HCT116 (cell line): ENCODE measurements around the gene EDEM3. TPM values are rescaled to one million over a fixed set of nuclear protein-coding genes. Genes with fewer than 3 reads are reported as not detected.

ENCODE experiments used
- ATAC-seq: fragments of 200-7000 bp; cut with Tn5 transposase; 2 replicates; pipeline ENCODE4 v1.9.1; 2020; ENCODE audit warnings: mild to moderate bottlenecking, moderate library complexity
- BruUV-seq: library from RNA; stranded (reverse); fragments of 400-500 nt; replicated peaks from 2 replicates; lab custom pipeline; 2021; lab: Mats Ljungman, UMichigan
- CTCF ChIA-PET: fragments of 300-600 bp; sonication (Branson Sonifier 250); formaldehyde crosslinking; loops from one replicate; lab custom pipeline; 2021; ENCODE audit warnings: antibody characterized with exemption; lab: Charles Lee
- POLR2A ChIA-PET: fragments of 300-600, 350-600 bp; sonication (Branson Sonifier 250); formaldehyde crosslinking; loops from one replicate; lab custom pipeline; 2021; ENCODE audit warnings: antibody characterized with exemption; lab: Charles Lee
- RAD21 ChIA-PET, 2 experiments: fragments of 300-600 bp; sonication (Branson Sonifier 250); formaldehyde crosslinking; loops; one replicate each; lab custom pipeline; 2023; ENCODE audit warnings: low total read pairs in 2 of 2; ENCODE audit not compliant: uncharacterized antibody in 2 of 2, unreplicated experiment in 2 of 2, low non-redundant PET in 1 of 2; lab: Charles Lee
- DNase-seq: peaks from one replicate; pipeline ENCODE4 v3.0.0-alpha.2; 2010; ENCODE audit warnings: low read depth, low spot score
- H2AFZ ChIP-seq: fragments of 200-600 bp; shearing (Covaris generic), sonication (generic); 2 replicates; pipeline ENCODE4 v1.6.1; 2017; ENCODE audit warnings: low read depth, mixed run types, mixed read lengths, antibody characterized with exemption, low read length; ENCODE audit not compliant: poor library complexity, severe bottlenecking
- H3K27ac ChIP-seq: 2 replicates; pipeline ENCODE4 v1.5.1; 2012; ENCODE audit warnings: low read depth, low read length
- H3K27me3 ChIP-seq: fragments of 200-600 bp; sonication (generic); 2 replicates; pipeline ENCODE4 v1.6.1; 2016; ENCODE audit warnings: mixed run types, low read length, mixed read lengths; ENCODE audit not compliant: insufficient read depth
- H3K36me3 ChIP-seq, 2 experiments: fragments of 200-500 bp in 1 of 2; fragments of 200-600 bp in 1 of 2; sonication (Bioruptor generic) in 1 of 2; sonication (generic) in 1 of 2; 2 replicates each; pipeline versions ENCODE4 v1.5.1 to v1.6.1; 2014 to 2016; ENCODE audit warnings: low read length in 2 of 2, inconsistent platforms in 1 of 2, mixed read lengths in 1 of 2, mixed run types in 1 of 2; ENCODE audit not compliant: insufficient read depth in 2 of 2, control insufficient read depth in 1 of 2
- H3K4me1 ChIP-seq, 2 experiments: fragments of 200-600 bp in 1 of 2; sonication (generic) in 1 of 2; 2 replicates each; pipeline versions ENCODE4 v1.5.1 to v1.6.1; 2012 to 2017; ENCODE audit warnings: low read length in 2 of 2, inconsistent platforms in 1 of 2, mild to moderate bottlenecking in 1 of 2, mixed read lengths in 1 of 2, mixed run types in 1 of 2, moderate library complexity in 1 of 2; ENCODE audit not compliant: insufficient read depth in 2 of 2, control insufficient read depth in 1 of 2
- H3K4me2 ChIP-seq: fragments of 200-600 bp; sonication (generic); 2 replicates; pipeline ENCODE4 v1.6.1; 2017; ENCODE audit warnings: mixed run types, low read length, mixed read lengths
- H3K4me3 ChIP-seq, 2 experiments: fragments of 200-600 bp in 1 of 2; sonication (generic) in 1 of 2; replicated peaks in 1 of 2; 2 replicates each; pipeline ENCODE4 v1.5.1; 2011 to 2016; ENCODE audit warnings: low read length in 2 of 2, control low read depth in 1 of 2, low read depth in 1 of 2, mild to moderate bottlenecking in 1 of 2, mixed read lengths in 1 of 2, mixed run types in 1 of 2
- H3K79me2 ChIP-seq: fragments of 200-600 bp; sonication (generic); 2 replicates; pipeline ENCODE4 v1.6.1; 2017; ENCODE audit warnings: mild to moderate bottlenecking, mixed run types, low read length, moderate library complexity, mixed read lengths; ENCODE audit not compliant: insufficient read depth
- H3K9ac ChIP-seq: fragments of 200-600 bp; sonication (generic); 2 replicates; pipeline ENCODE4 v1.6.1; 2016; ENCODE audit warnings: low read length, mixed read lengths
- H3K9me2 ChIP-seq: fragments of 200-600 bp; sonication (generic), shearing (Covaris generic); 2 replicates; pipeline ENCODE4 v1.6.1; 2017; ENCODE audit warnings: mixed run types, mild to moderate bottlenecking, moderate library complexity; ENCODE audit not compliant: insufficient read depth
- H3K9me3 ChIP-seq, 2 experiments: fragments of 200-500 bp in 1 of 2; fragments of 200-600 bp in 1 of 2; sonication (Bioruptor generic) in 1 of 2; sonication (generic) in 1 of 2; 2 replicates each; pipeline ENCODE4 v1.6.1; 2014 to 2017; ENCODE audit warnings: low read length in 2 of 2, mixed read lengths in 2 of 2, inconsistent platforms in 1 of 2, low read depth in 1 of 2, mild to moderate bottlenecking in 1 of 2, mixed run types in 1 of 2, moderate library complexity in 1 of 2; ENCODE audit not compliant: control insufficient read depth in 1 of 2, insufficient read depth in 1 of 2
- H4K20me1 ChIP-seq: fragments of 200-600 bp; sonication (generic), shearing (Covaris generic); 2 replicates; pipeline ENCODE4 v1.6.1; 2017; ENCODE audit warnings: mixed run types, mild to moderate bottlenecking, moderate library complexity; ENCODE audit not compliant: insufficient read depth
- CBX3 ChIP-seq: IDR thresholded peaks from 2 replicates; pipeline ENCODE4 v1.6.1; 2012; ENCODE audit warnings: low read depth
- ELF1 ChIP-seq: IDR thresholded peaks from 2 replicates; pipeline ENCODE4 v1.6.1; 2012; ENCODE audit warnings: low read depth, borderline replicate concordance
- EZH2phosphoT487 ChIP-seq: fragments of 200-600 bp; IDR thresholded peaks from 2 replicates; pipeline ENCODE4 v1.6.1; 2018; ENCODE audit warnings: antibody characterized with exemption, borderline replicate concordance
- JUND ChIP-seq: IDR thresholded peaks from 2 replicates; pipeline ENCODE4 v1.6.1; 2012
- MAX ChIP-seq: IDR thresholded peaks from 2 replicates; pipeline ENCODE4 v1.6.1; 2012
- POLR2A ChIP-seq: IDR thresholded peaks from 2 replicates; pipeline ENCODE4 v1.7.0; 2011; ENCODE audit warnings: borderline replicate concordance; ENCODE audit not compliant: insufficient read depth, insufficient read length; ENCODE audit errors: extremely low read depth
- RAD21 ChIP-seq: IDR thresholded peaks from 2 replicates; pipeline ENCODE4 v1.6.1; 2012; ENCODE audit warnings: low read depth, mild to moderate bottlenecking
- SRF ChIP-seq: IDR thresholded peaks from 2 replicates; pipeline ENCODE4 v1.6.1; 2012; ENCODE audit warnings: low read depth
- TCF7L2 ChIP-seq: IDR thresholded peaks from 2 replicates; pipeline ENCODE4 v1.7.0; 2011; ENCODE audit warnings: borderline replicate concordance, inconsistent platforms; ENCODE audit not compliant: insufficient read depth, insufficient read length; ENCODE audit errors: extremely low read depth
- YY1 ChIP-seq: IDR thresholded peaks from 2 replicates; pipeline ENCODE4 v1.6.1; 2011; ENCODE audit warnings: low read length, low read depth, moderate library complexity, mild to moderate bottlenecking; ENCODE audit not compliant: insufficient replicate concordance; ENCODE audit errors: extremely low read depth
- ZBTB33 ChIP-seq: IDR thresholded peaks from 2 replicates; pipeline ENCODE4 v1.6.1; 2011; ENCODE audit warnings: mild to moderate bottlenecking, low read length, moderate library complexity; ENCODE audit not compliant: insufficient replicate concordance; ENCODE audit errors: extremely low read depth
- ZFX ChIP-seq: fragments of 450-650 bp; IDR thresholded peaks from 2 replicates; pipeline ENCODE4 v1.6.1; 2017
- intact Hi-C: fragments of 100-400 bp; cut with micrococcal nuclease; formaldehyde crosslinking; loops from 2 replicates; pipeline ENCODE4 v1.10.0; 2022
- total RNA-seq: library from RNA; stranded (reverse); gene quantifications from one replicate; pipeline ENCODE4 v1.2.1, GENCODE V29; 2021; ENCODE audit not compliant: unreplicated experiment
- TF ChIP-seq, protein P1 (sequence below): IDR thresholded peaks from 2 replicates; pipeline ENCODE4 v1.6.1; 2012; ENCODE audit warnings: low read depth

EDEM3 gene
- total RNA-seq, 1 experiment from 2014 or later: 14.9 TPM

- RAD21 ChIA-PET: no interaction called here
- CTCF ChIA-PET: interaction anchor here (1.2 kb wide), 1 partner anchor 368 kb away, joined by 4 read pairs; no protein-coding TSS in a partner anchor
- Histone ChIP-seq H3K4me1 (0 out of 4 replicates have a peak, but pooled peaks cover 0 to 3% of the 10 kb centered on the region in 2 experiments), H4K20me1 (no peaks in the 10 kb centered on the region), H3K79me2 (no peaks in the 10 kb centered on the region), H3K4me3 (no peak overlapping the region), H2AFZ (no peak overlapping the region), H3K4me2 (no peak overlapping the region), H3K9me3 (no peaks in the 10 kb centered on the region), H3K36me3 (no peaks in the 10 kb centered on the region), H3K27me3 (no peaks in the 10 kb centered on the region), H3K9me2 (no peaks in the 10 kb centered on the region), H3K27ac (no peak overlapping the region), H3K9ac (no peak overlapping the region)
- intact Hi-C loops: loop anchor here (10.0 kb wide), 1 partner anchor 1412 kb away; no protein-coding TSS in a partner anchor
- TF ChIP-seq CBX3: no peak
- TF ChIP-seq, protein P1, sequence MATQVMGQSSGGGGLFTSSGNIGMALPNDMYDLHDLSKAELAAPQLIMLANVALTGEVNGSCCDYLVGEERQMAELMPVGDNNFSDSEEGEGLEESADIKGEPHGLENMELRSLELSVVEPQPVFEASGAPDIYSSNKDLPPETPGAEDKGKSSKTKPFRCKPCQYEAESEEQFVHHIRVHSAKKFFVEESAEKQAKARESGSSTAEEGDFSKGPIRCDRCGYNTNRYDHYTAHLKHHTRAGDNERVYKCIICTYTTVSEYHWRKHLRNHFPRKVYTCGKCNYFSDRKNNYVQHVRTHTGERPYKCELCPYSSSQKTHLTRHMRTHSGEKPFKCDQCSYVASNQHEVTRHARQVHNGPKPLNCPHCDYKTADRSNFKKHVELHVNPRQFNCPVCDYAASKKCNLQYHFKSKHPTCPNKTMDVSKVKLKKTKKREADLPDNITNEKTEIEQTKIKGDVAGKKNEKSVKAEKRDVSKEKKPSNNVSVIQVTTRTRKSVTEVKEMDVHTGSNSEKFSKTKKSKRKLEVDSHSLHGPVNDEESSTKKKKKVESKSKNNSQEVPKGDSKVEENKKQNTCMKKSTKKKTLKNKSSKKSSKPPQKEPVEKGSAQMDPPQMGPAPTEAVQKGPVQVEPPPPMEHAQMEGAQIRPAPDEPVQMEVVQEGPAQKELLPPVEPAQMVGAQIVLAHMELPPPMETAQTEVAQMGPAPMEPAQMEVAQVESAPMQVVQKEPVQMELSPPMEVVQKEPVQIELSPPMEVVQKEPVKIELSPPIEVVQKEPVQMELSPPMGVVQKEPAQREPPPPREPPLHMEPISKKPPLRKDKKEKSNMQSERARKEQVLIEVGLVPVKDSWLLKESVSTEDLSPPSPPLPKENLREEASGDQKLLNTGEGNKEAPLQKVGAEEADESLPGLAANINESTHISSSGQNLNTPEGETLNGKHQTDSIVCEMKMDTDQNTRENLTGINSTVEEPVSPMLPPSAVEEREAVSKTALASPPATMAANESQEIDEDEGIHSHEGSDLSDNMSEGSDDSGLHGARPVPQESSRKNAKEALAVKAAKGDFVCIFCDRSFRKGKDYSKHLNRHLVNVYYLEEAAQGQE: no peak
- no peak for TF ChIP-seq JUND
- BruUV-seq: no TSS peak
- POLR2A ChIA-PET: no interaction called here
- DNase-seq (no peak), ATAC-seq (no peak)
Measured at GRCh38 chr1:184802354-184803179, 47.9 kb upstream of the EDEM3 start.

- Histone ChIP-seq H3K79me2 (no peaks in the 10 kb centered on the region), H3K4me3 (no peak overlapping the region), H3K9me2 (no peaks in the 10 kb centered on the region), H3K27ac (no peak overlapping the region), H3K4me2 (no peak overlapping the region), H3K27me3 (no peaks in the 10 kb centered on the region), H3K9ac (no peak overlapping the region), H2AFZ (no peak overlapping the region), H4K20me1 (no peaks in the 10 kb centered on the region), H3K36me3 (no peaks in the 10 kb centered on the region), H3K9me3 (no peaks in the 10 kb centered on the region), H3K4me1 (0 out of 4 replicates have a peak, but pooled peaks cover 0 to 3% of the 10 kb centered on the region in 2 experiments)
- POLR2A ChIA-PET: no interaction called here
- ATAC-seq (no peak), DNase-seq (no peak)
- CTCF ChIA-PET: no interaction called here
- no TSS peak for BruUV-seq
- RAD21 ChIA-PET: no interaction called here
- intact Hi-C loops: loop anchor here (10.0 kb wide), 1 partner anchor 1413 kb away; no protein-coding TSS in a partner anchor
- TF ChIP-seq CBX3: no peak
- TF ChIP-seq MAX: no peak
- no peak for TF ChIP-seq TCF7L2
- TF ChIP-seq ZBTB33: no peak
- no peak for TF ChIP-seq SRF
- no peak for TF ChIP-seq ELF1
- no peak for TF ChIP-seq POLR2A
- no peak for TF ChIP-seq ZFX
- no peak for TF ChIP-seq EZH2phosphoT487
- TF ChIP-seq RAD21: no peak
- TF ChIP-seq YY1: no peak
- TF ChIP-seq JUND: no peak
Measured at GRCh38 chr1:184801503-184801902, 46.8 kb upstream of the EDEM3 start.
